ENCODE data around the gene ADAMTS6. TPM values are rescaled to one million over a fixed set of nuclear protein-coding genes. Genes with fewer than 3 reads are reported as not detected.

Gene ADAMTS6
- total and polyA plus RNA-seq, 2 donors (not counting 1 experiment from before 2014, with no cell fraction given): 3.6 to 12.3 TPM

DNA sequence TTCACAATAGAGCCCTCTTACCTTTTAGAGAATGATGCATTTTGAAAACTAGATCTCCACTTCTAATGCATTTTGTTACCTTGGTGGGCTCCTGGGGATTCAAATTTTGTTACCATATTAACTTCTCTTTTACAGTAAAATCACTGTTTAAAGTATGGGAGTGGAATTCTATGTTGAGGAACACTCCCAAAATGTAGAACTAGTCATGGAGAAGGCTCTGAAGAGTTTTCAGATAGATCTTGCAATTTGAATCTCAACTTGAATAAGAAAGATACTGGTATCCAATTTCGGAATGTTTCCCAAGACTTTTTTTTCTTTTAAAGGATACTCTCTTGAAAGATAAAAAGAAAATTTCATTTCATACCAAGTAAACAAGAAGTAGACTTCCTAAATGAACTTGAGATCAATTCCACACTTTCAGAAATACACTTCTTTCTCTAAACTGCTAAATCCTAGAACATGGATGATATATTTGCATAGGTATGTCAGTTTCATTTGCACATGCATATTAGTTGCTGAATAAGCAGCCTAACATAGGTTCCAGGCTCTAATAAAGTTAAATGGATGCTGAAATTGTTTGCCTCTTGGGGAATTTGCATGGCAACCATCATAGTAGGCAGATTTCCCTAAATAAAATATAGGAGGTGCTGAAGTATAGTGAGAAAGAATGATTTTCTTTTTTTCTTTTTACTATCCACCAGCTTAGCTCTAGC is 205.4 kb downstream of the ADAMTS6 start:
- H3K4me3 ChIP-seq (ENCODE audit: control extremely low read depth in 1 of 5, extremely low read depth in 1 of 5, insufficient read depth in 1 of 5, low read depth in 2 of 5, low read length in 4 of 5): no peak overlapping the region
- no peaks in the 10 kb centered on the region for H3K4me1 ChIP-seq (ENCODE audit: control insufficient read depth in 2 of 2, insufficient read depth in 2 of 2, low read length in 2 of 2)
- H3K9me3 ChIP-seq (ENCODE audit: control extremely low read depth in 1 of 3, control insufficient read depth in 2 of 3, insufficient read depth in 1 of 3, low read length in 2 of 3): peaks cover 0 to 2% (median 0%) of the 10 kb centered on the region in 3 donors
- ChIA-PET POLR2A (no interaction called here), CTCF (no interaction called here)
- DNase-seq (no peak), ATAC-seq (ENCODE audit: low read depth) (no peak)
- no CpG with 5 or more reads among the region's 1 CpG for WGBS (ENCODE audit: insufficient coverage)
- H3K4me3 Mint-ChIP-seq: no peak overlapping the region
- no peak overlapping the region for H3K27ac ChIP-seq (ENCODE audit: low read length in 2 of 2)
- H4K20me1 ChIP-seq (ENCODE audit: control insufficient read depth, insufficient read depth, low read length, poor library complexity, severe bottlenecking): no peaks in the 10 kb centered on the region
- H3K4me2 ChIP-seq (replicated peaks; ENCODE audit: low read depth, low read length, poor library complexity, severe bottlenecking): no peak overlapping the region
- H2AFZ ChIP-seq (ENCODE audit: insufficient read depth, low read depth, low read length, poor library complexity, severe bottlenecking): no peak overlapping the region
- intact Hi-C loops (cut with micrococcal nuclease): no loop called here
- H3K36me3 ChIP-seq (replicated peaks in 1 of 2; ENCODE audit: control extremely low read depth in 1 of 2, control insufficient read depth in 1 of 2, extremely low read depth in 1 of 2, insufficient read depth in 2 of 2, low read length in 1 of 2): no peaks in the 10 kb centered on the region
- H3K27ac Mint-ChIP-seq: no peak overlapping the region
- no peaks in the 10 kb centered on the region for H3K9me3 Mint-ChIP-seq (ENCODE audit: insufficient read depth)
- no peaks in the 10 kb centered on the region for H3K4me1 Mint-ChIP-seq
- H3K9ac ChIP-seq (ENCODE audit: low read length): no peak overlapping the region
- H3K27me3 Mint-ChIP-seq: no peaks in the 10 kb centered on the region
- TF ChIP-seq EZH2 (IDR thresholded peaks at IDR 0.05; ENCODE audit: borderline replicate concordance, insufficient read depth, low read depth, low read length, poor library complexity, severe bottlenecking) (no peak), CTCF (IDR thresholded peaks at IDR 0.05) (no peak)
- H3K27me3 ChIP-seq (replicated peaks in 1 of 4; ENCODE audit: control extremely low read depth in 1 of 4, control insufficient read depth in 3 of 4, insufficient read depth in 4 of 4, low read length in 3 of 4): no peaks in the 10 kb centered on the region
- H3K79me2 ChIP-seq (ENCODE audit: control insufficient read depth, insufficient read depth, low read length): no peaks in the 10 kb centered on the region

DNA sequence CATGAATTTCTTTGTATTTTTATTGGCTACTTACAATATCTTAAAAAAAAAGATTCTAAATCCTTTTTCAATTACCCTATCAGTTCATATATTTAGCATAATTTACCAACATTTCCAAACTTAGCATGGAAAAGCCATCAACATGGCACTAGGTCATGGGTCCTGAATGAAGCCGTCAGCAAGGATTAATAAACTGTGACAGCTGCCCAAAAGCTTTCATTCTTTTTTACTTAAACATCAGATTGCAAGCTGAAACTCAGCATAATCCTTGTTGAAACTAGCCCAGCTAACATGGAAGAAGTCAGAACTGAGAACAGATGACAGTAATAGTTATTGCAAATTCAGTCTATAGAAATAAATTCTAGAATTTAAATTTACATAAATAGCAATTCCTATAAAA is 209.8 kb downstream of the ADAMTS6 start:
- Histone ChIP-seq H3K4me3 (ENCODE audit: control extremely low read depth in 1 of 5, extremely low read depth in 1 of 5, insufficient read depth in 1 of 5, low read depth in 2 of 5, low read length in 4 of 5) (no peak overlapping the region), H2AFZ (ENCODE audit: insufficient read depth, low read depth, low read length, poor library complexity, severe bottlenecking) (no peak overlapping the region), H3K27me3 (replicated peaks in 1 of 4; ENCODE audit: control extremely low read depth in 1 of 4, control insufficient read depth in 3 of 4, insufficient read depth in 4 of 4, low read length in 3 of 4) (no peaks in the 10 kb centered on the region), H3K4me2 (replicated peaks; ENCODE audit: low read depth, low read length, poor library complexity, severe bottlenecking) (no peak overlapping the region), H3K36me3 (replicated peaks in 1 of 2; ENCODE audit: control extremely low read depth in 1 of 2, control insufficient read depth in 1 of 2, extremely low read depth in 1 of 2, insufficient read depth in 2 of 2, low read length in 1 of 2) (no peaks in the 10 kb centered on the region), H3K9ac (ENCODE audit: low read length) (no peak overlapping the region), H3K9me3 (ENCODE audit: control extremely low read depth in 1 of 3, control insufficient read depth in 2 of 3, insufficient read depth in 1 of 3, low read length in 2 of 3) (no peaks in the 10 kb centered on the region), H3K79me2 (ENCODE audit: control insufficient read depth, insufficient read depth, low read length) (no peaks in the 10 kb centered on the region), H3K4me1 (ENCODE audit: control insufficient read depth in 2 of 2, insufficient read depth in 2 of 2, low read length in 2 of 2) (no peaks in the 10 kb centered on the region), H4K20me1 (ENCODE audit: control insufficient read depth, insufficient read depth, low read length, poor library complexity, severe bottlenecking) (no peaks in the 10 kb centered on the region), H3K27ac (ENCODE audit: low read length in 2 of 2) (no peak overlapping the region)
- no peak for DNase-seq
- no CpG with 5 or more reads among the region's 1 CpG for WGBS (ENCODE audit: insufficient coverage)
- Mint-ChIP-seq H3K4me3 (no peak overlapping the region), H3K27me3 (no peaks in the 10 kb centered on the region), H3K9me3 (ENCODE audit: insufficient read depth) (no peaks in the 10 kb centered on the region), H3K4me1 (no peaks in the 10 kb centered on the region), H3K27ac (no peak overlapping the region)
- no peak for ATAC-seq (ENCODE audit: low read depth)
- TF ChIP-seq CTCF (IDR thresholded peaks at IDR 0.05): no peak
- TF ChIP-seq EZH2 (IDR thresholded peaks at IDR 0.05; ENCODE audit: borderline replicate concordance, insufficient read depth, low read depth, low read length, poor library complexity, severe bottlenecking): no peak
- ChIA-PET CTCF (no interaction called here), POLR2A (no interaction called here)
- intact Hi-C loops (cut with micrococcal nuclease): no loop called here
